Left renal cortex interstitium (tissue), 4 donors: ENCODE data around the gene SPC25. TPM values are rescaled to one million over a fixed set of nuclear protein-coding genes. Genes with fewer than 3 reads are reported as not detected.
"Not testable (repeated sequence)": the region's sequence is repeated elsewhere in the genome, so short reads cannot be mapped to it uniquely, and the experiment has no call there.

Experiments
- DNase-seq, 4 donors: peaks; one replicate each; pipeline ENCODE4 v3.0.0-alpha.2; 2013; ENCODE audit warnings: low read depth in 4 of 4, low spot score in 2 of 4, missing footprints in 1 of 4
- polyA plus RNA-seq, 4 donors: library from polyadenylated mRNA; unstranded; fragments of 120-200 nt; gene quantifications; one replicate each; pipeline ENCODE4 v1.2.1, GENCODE V29; 2013; ENCODE audit not compliant: insufficient read length in 4 of 4

SPC25 gene, protein sequence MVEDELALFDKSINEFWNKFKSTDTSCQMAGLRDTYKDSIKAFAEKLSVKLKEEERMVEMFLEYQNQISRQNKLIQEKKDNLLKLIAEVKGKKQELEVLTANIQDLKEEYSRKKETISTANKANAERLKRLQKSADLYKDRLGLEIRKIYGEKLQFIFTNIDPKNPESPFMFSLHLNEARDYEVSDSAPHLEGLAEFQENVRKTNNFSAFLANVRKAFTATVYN
- polyA plus RNA-seq, result 10 to 100 TPM; 15.0 to 19.0 (median 17.7) TPM

DNA sequence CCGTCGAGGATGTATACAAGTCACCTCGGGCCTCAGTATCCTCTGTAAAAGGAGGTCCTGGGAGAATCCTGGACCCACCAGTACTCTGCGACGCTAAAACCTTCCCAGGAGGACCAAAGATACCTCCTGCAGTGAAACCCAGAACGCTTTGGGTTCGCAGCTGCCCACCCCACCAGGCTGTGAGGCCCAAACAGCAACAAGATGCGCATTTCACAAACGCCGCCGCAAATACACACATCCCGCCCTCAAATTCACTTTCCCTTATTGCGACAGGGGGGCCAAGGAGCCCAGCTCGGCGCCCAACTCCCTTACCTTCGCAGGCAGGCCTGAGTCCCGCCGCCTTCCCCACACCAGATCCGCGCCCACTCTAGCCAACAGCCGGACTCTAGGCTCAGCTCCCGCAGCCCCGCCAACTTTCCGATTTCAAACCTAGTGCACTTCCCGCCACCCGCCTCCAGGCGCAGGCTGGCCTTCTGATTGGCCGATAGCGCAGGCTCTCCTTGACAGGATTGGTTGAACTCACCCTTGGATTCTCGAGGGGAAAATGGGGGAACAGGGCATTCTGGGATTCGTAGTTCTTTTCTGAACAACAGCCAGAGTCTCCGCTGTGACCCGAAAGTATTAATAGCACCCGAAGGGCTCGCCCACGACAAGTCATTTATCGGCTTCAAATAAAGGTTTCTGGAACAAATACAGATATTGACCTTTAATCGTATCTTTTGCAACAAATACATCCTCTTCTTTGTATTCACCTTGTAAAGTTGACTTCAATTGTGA lies at the start of gene SPC25:
Gene SPC25 (minus strand): TSS at position 425 of the 777 bp plus-strand sequence. CDS start 911 bp downstream, outside the sequence.
- peak; percentile 77 to 90 (median 82) for DNase-seq

- no peak for DNase-seq
These were observed 49.7 kb upstream of the SPC25 start for GRCh38 chr2:168939918-168940317.

DNA sequence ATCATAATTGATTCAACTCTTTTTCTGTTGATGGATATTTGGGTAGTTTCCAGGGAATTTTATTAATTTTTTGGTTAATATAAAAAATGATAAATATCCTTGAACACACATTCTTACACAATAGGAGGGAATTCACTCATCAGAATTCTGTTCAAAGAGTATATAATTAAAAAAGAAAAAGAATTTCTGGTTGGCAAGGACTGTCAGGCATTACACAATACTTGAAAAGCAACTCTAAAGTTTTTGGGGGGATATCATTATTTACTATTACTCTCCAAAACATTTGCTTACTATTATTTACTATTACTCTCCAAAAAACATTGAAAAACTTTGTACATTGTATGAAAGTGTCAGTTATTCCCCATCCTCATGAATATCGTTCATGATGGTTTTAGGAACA lies 48.8 kb upstream of the SPC25 start:
- DNase-seq, result no peak

- DNase-seq, result no peak
These were observed 45.8 kb upstream of the SPC25 start for GRCh38 chr2:168935810-168936581.

DNA sequence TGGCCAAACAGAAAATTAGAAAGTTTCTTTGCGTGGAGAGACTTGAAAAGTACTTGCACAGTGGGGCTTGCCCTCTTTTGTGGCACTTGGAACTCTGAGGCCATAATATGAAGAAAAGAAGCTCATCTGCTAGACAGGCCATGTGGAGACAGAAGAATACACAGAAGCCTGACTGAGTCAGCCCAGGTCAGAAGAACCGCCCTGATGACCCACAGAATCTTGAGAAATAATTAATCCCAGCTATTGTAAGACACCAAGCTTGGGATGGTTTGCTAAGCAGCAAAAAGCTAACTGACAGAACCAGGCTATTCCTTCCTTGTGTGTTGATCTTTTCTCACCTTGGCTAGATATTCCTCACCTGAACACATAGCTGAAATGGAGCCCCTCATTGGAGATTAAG lies 44.6 kb upstream of the SPC25 start:
- DNase-seq, result no peak

- not testable (repeated sequence) for DNase-seq
These were observed 41.9 kb upstream of the SPC25 start for GRCh38 chr2:168932174-168932573.

DNA sequence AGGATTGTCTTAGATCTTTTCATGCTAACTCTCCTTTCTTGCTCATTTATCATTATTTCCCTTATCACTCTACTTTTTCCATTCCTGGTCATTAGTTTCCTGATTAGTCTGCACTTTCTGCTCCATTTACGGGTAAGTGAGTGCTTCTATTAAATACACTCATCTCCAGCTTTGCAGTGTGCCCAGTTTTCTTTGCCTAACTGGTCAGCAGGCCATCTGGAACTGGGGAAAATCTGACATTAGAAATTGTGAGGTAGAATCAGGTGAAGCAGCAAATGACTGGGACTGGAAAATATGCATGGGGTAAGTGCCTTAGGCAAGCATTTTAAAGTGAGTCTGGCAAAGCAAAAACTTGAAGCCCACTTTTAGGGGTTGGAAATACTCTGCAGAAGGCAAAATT lies 40.0 kb upstream of the SPC25 start:
- no peak for DNase-seq

DNA sequence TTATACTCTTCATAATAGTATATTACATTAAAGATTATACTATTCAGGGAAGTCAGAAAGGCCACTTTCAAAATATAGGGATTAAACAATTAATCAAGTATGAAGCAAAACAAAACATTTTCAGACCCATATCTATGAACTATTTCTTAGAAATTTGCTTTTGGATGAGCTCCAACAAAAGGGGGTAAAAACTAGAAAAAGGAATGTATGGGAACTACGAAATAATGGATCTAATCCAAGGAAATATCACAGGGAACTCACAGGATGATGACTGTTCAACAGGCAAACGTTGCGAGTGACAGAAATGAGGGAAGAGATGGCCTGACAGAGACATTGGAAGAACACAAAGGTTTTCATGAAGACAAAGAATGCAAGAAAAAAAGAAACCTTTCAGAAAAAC lies 38.8 kb upstream of the SPC25 start:
- DNase-seq, result no peak

DNA sequence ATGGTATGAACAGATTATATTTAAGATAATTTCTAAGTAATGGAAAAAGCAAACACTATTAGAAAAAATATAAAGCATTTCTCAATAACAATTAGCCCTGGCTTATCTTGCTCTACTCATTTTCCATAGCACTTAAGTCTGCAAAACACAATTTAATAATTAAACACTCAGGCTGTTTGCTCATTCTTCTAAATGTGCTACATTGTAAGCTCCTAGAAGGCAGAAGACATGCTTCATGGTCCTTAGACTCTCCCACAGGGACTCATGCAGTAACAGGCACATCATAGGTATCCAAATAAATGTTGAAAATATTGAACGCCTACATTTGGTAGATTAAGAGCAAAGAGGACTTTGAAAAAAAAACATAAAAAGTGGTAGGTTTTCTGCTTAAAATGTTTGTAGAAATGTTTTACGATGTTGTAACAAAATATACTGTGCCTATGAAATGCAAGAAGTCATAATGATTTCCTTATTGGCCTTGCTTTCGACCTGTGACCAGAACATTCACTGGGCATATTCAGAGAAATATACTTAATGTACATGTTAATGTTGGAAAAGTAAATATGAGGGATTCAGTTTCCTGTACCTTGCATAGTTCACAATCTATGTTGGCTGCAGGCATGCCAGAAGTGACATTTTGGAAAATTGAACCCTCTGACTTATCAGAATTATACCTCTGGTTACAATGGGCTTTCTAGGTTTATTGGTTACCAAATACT lies 38.0 kb upstream of the SPC25 start:
- DNase-seq, result no peak

GRCh38 chr2:168926621-168927386 lies 36.6 kb upstream of the SPC25 start:
- DNase-seq, result no peak

DNA sequence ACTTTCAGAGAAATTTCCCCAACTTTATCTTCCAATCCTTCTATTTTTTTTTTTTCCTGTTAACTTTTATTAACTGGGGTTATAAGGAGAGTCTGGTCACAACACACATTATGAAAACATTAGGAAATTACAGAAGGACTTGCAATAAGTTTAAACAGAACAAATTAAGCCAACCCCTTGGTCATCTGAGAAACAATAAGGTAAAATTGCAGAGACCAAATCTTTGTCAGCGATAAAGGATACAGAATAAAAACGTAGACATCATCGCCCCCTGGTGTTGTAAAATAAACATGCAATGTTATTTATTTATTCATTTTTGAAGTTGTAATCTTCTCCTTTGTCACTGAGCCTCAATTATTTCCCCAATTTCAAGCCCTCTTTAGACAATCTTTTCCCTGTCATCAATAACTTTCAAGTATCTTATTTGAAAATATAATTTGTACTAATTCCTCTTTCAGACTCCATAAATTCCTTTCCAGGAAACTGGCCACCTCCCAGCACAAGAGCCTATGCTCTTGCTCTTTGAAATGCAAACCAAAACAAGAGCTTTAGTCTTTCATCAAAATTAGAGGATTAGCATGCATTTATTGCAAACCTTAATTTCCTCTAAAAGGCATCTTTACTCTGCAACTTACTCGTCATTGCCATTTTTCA lies 30.4 kb upstream of the SPC25 start:
- DNase-seq, result peak in 1 of 4 donors; percentile 6

GRCh38 chr2:168916331-168916675 lies 26.1 kb upstream of the SPC25 start:
- DNase-seq, result no peak

DNA sequence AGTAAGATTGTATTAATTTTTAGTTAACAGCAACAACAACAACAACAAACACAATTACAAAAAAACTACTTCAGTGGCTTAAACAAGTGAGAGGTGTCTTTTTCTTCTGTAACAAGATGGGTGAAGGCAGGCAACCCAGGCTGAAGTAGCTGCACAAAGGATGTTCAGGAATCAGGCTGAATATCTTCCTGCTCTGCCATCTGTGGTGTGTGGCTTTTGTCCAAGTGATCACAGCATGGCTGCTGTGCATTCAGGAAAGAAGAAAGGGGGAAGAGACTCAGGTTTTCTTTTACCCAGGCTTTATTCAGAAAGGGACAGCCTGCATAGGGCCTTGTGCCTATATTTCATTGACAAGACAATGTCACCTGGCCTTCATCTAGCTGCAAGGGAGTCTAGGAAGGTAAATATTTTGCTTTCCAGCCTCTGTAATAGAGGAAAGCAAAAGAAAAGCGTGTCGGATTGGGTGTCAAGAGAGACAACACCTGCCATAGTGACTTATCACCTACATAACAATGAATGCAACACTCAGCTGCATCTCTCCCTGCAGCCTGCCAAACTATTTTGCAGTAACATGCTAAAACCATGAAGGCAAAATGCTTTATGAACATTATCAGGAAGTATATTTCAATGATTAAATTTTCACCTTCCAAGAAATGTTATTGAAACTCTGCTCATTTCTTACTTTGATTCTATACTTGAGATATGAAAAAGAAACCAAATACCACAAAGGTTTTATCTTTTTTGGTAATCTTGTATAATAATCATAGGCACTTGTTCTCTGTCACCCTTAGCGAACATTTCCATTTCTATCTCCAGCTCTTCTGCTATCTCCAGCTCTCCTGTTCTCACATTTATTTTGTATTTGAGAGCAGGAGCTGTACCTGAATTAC lies 25.5 kb upstream of the SPC25 start:
- DNase-seq, result no peak

- no peak for DNase-seq
These were observed 23.3 kb upstream of the SPC25 start for GRCh38 chr2:168913495-168913894.

GRCh38 chr2:168912901-168913369 lies 22.7 kb upstream of the SPC25 start:
- DNase-seq, result peak in 1 of 4 donors; percentile 3

DNA sequence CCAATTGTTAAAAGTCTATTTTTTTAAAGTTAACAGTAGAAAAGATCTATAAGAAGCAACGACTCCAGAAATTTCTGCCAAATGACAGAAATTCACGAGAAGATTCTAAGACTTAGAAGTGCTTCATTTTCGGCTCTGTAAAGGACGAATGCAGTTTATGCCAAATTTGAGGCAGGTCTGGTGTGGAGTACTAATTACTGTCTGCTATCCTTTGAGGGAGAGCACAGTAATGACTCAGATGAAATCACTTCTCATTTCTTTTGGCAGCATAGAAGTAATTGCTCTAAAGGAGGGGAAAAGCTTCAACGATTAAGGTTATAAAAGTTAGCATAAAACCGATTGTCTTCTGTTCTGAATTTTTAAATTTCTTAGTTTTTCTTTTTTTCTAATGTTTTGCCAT lies 22.2 kb upstream of the SPC25 start:
- DNase-seq, result no peak

DNA sequence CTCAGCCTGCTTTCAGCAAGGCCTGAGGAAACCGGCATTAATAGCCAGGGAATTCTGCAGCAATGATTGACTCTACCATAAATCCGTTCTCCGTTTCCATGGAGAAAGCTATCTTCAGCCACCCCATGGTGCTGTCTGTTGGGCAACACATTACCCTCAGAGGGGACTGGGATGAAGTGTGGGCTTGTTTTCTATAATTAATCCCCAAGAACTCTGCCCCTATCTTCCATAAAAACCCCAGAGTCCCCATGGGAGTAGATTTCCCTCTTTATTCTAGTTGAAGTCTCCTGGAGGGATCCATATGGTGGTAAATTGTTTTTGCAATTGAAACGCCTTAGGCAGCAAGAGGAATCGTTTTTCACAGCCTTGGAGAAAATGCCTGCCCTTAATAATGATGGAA lies 20.1 kb upstream of the SPC25 start:
- no peak for DNase-seq

DNA sequence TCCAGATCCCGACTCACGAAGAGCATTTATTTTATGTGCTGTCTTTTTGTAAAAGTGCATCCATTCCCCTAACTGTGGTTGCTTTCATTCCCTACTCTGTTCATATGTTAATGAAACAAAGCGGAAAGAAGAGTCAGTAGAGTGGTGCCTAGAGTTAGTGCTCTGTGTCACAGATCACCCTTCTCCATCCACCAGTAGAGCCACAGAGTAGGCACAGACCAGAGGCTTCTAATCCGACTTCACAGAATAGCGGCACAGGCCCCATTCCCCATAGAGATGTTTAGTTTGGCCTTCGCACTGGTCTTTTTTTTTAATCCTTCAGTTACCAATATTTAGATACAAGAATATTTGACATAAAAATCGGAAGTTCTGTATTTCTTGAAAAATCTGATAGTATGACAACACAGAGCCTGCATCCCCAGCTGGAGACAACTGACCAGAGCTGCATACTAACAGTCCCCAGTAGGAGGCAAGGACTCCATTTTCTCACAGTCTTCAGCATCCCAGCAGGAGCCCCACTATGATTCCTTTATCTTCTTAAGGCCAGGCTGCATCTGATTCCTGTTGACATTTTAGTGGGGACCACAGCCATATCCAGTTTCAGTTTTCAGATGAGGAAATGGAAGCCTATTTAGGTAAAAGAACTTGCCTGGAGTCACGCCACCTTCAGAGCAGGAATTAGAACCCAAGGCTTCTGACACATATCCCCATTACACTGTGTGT lies 17.9 kb upstream of the SPC25 start:
- DNase-seq, result no peak
